Panc1 (cell line): ENCODE measurements around the gene EFCC1.

ENCODE experiments used
- POLR2AphosphoS5 ChIP-seq: IDR thresholded peaks from 2 replicates; pipeline ENCODE4 v1.6.1; 2012; ENCODE audit warnings: mild to moderate bottlenecking, low read depth, low read length, moderate library complexity
- TCF7L2 ChIP-seq: IDR thresholded peaks from 2 replicates; pipeline ENCODE4 v1.6.1; 2011; ENCODE audit warnings: mild to moderate bottlenecking, low read depth, low read length, inconsistent platforms
- TF ChIP-seq, protein P1 (sequence below): fragments of 450-650 bp; IDR thresholded peaks from 2 replicates; pipeline ENCODE4 v1.5.1; 2017; ENCODE audit warnings: mild to moderate bottlenecking
- TF ChIP-seq, protein P2 (sequence below), 2 experiments: IDR thresholded peaks; 2 replicates each; pipeline ENCODE4 v1.6.1; 2011 to 2012; ENCODE audit warnings: low read depth in 2 of 2, control low read depth in 1 of 2, low read length in 1 of 2, mild to moderate bottlenecking in 1 of 2, moderate library complexity in 1 of 2; ENCODE audit not compliant: insufficient read depth in 1 of 2

DNA sequence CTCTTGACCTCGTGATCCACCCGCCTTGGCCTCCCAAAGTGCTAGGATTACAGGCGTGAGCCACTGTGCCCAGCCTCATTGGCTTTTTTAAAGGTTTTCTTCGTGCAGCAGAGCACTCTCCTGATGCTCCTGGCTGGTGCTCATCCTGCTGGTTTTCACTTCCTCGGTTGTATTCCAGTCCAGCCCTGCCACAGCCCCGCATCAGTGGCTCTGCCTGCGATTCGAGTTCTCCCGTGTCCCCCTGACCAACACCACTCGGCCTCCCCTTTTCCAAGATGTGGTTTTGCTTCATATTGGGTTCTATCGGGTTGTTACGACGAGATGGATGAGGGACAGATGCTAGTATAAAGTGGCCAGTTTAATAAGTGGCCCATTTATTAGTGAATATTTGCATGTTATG lies 27.8 kb downstream of the EFCC1 start:
- TF ChIP-seq, protein P1, sequence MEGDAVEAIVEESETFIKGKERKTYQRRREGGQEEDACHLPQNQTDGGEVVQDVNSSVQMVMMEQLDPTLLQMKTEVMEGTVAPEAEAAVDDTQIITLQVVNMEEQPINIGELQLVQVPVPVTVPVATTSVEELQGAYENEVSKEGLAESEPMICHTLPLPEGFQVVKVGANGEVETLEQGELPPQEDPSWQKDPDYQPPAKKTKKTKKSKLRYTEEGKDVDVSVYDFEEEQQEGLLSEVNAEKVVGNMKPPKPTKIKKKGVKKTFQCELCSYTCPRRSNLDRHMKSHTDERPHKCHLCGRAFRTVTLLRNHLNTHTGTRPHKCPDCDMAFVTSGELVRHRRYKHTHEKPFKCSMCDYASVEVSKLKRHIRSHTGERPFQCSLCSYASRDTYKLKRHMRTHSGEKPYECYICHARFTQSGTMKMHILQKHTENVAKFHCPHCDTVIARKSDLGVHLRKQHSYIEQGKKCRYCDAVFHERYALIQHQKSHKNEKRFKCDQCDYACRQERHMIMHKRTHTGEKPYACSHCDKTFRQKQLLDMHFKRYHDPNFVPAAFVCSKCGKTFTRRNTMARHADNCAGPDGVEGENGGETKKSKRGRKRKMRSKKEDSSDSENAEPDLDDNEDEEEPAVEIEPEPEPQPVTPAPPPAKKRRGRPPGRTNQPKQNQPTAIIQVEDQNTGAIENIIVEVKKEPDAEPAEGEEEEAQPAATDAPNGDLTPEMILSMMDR = no peak
- TF ChIP-seq, protein P2, sequence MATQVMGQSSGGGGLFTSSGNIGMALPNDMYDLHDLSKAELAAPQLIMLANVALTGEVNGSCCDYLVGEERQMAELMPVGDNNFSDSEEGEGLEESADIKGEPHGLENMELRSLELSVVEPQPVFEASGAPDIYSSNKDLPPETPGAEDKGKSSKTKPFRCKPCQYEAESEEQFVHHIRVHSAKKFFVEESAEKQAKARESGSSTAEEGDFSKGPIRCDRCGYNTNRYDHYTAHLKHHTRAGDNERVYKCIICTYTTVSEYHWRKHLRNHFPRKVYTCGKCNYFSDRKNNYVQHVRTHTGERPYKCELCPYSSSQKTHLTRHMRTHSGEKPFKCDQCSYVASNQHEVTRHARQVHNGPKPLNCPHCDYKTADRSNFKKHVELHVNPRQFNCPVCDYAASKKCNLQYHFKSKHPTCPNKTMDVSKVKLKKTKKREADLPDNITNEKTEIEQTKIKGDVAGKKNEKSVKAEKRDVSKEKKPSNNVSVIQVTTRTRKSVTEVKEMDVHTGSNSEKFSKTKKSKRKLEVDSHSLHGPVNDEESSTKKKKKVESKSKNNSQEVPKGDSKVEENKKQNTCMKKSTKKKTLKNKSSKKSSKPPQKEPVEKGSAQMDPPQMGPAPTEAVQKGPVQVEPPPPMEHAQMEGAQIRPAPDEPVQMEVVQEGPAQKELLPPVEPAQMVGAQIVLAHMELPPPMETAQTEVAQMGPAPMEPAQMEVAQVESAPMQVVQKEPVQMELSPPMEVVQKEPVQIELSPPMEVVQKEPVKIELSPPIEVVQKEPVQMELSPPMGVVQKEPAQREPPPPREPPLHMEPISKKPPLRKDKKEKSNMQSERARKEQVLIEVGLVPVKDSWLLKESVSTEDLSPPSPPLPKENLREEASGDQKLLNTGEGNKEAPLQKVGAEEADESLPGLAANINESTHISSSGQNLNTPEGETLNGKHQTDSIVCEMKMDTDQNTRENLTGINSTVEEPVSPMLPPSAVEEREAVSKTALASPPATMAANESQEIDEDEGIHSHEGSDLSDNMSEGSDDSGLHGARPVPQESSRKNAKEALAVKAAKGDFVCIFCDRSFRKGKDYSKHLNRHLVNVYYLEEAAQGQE (IDR thresholded peaks at IDR 0.05; ENCODE audit: insufficient read depth in 1 of 2, low read depth in 2 of 2, low read length in 1 of 2) = no peak
- TF ChIP-seq TCF7L2 (no peak), POLR2AphosphoS5 (no peak)
